ENCODE results near the gene MRPL41. TPM values are rescaled to one million over a fixed set of nuclear protein-coding genes. Genes with fewer than 3 reads are reported as not detected.

The MRPL41 gene
- total RNA-seq, 1 donor = 30.4 TPM

GRCh38 chr9:137598943-137599342 is 47.3 kb downstream of the MRPL41 start:
- Histone ChIP-seq H3K9me3 (ENCODE audit: low read depth, low read length) (no peaks in the 10 kb centered on the region), H3K4me2 (ENCODE audit: insufficient read depth, low read length) (peak overlapping the region; percentile 10), H2AFZ (ENCODE audit: low read length) (no peak overlapping the region), H3K4me1 (ENCODE audit: insufficient read depth, low read length) (no peaks in the 10 kb centered on the region), H3K27me3 (ENCODE audit: insufficient read depth, low read length) (peaks cover 7% of the 10 kb centered on the region), H3K36me3 (ENCODE audit: insufficient read depth, low read length) (no peaks in the 10 kb centered on the region), H3K27ac (ENCODE audit: low read depth, low read length) (no peak overlapping the region), H3K4me3 (ENCODE audit: insufficient read depth, low read length) (no peak overlapping the region), H4K20me1 (ENCODE audit: insufficient read depth, low read length) (no peaks in the 10 kb centered on the region), H3K79me2 (ENCODE audit: insufficient read depth, low read length) (no peaks in the 10 kb centered on the region)
- TF ChIP-seq CTCF (IDR thresholded peaks at IDR 0.05; ENCODE audit: extremely low read depth, low read depth, low read length) = no peak
- peak; percentile 31 for DNase-seq (ENCODE audit: insufficient read length, low spot score, missing footprints)

Other genes with a start within 250 kb of the MRPL41 start
- under 0.01 TPM in 2 replicates for gene NRARP, start 249.6 kb upstream of the MRPL41 start, total RNA-seq
- gene EXD3, start 128.7 kb upstream of the MRPL41 start, total RNA-seq = 7.6 and 10.0 TPM in 2 replicates
- gene NOXA1, start 128.5 kb upstream of the MRPL41 start, total RNA-seq = 0.36 and 0.88 TPM in 2 replicates
- gene ENTPD8, start 110.5 kb upstream of the MRPL41 start, total RNA-seq = not detected in 2 replicates
- 19.2 and 22.4 TPM in 2 replicates for gene NSMF, start 92.5 kb upstream of the MRPL41 start, total RNA-seq
- 1.8 and 2.7 TPM in 2 replicates for gene PNPLA7, start 1.5 kb upstream of the MRPL41 start, total RNA-seq
- 20.3 and 26.2 TPM in 2 replicates for gene DPH7, start 27.0 kb downstream of the MRPL41 start, total RNA-seq
- gene ZMYND19, start 38.6 kb downstream of the MRPL41 start, total RNA-seq = 10.5 and 14.1 TPM in 2 replicates
- gene ARRDC1, start 53.8 kb downstream of the MRPL41 start, total RNA-seq = 11.9 and 15.0 TPM in 2 replicates
- gene EHMT1, start 67.1 kb downstream of the MRPL41 start, total RNA-seq = 38.0 and 46.3 TPM in 2 replicates